K562 (cell line): Measurements from ENCODE around the gene RMND5B. TPM values are rescaled to one million over a fixed set of nuclear protein-coding genes. Genes with fewer than 3 reads are reported as not detected.
"Not testable (repeated sequence)": the region's sequence is repeated elsewhere in the genome, so short reads cannot be mapped to it uniquely, and the experiment has no call there.

Experiments
- ATAC-seq: fragments of 200-7000 bp; cut with Tn5 transposase; 3 replicates; pipeline ENCODE4 v1.9.1; 2020; ENCODE audit warnings: moderate library complexity
- BruUV-seq: library from RNA; stranded (reverse); fragments of 400-500 nt; replicated peaks from 2 replicates; lab custom pipeline; 2021; lab: Mats Ljungman, UMichigan
- CTCF ChIA-PET: fragments of 300-600 bp; formaldehyde crosslinking; extraction: SDS; loops from one replicate; lab custom pipeline; 2021; ENCODE audit warnings: low intra/inter-chr PET ratio; lab: Yijun Ruan, JAX
- POLR2A ChIA-PET: fragments of 300-600, 350-650 bp; sonication (Branson Sonifier 250); formaldehyde crosslinking; extraction: SDS; loops from one replicate; lab custom pipeline; 2021; ENCODE audit warnings: antibody characterized with exemption, inconsistent platforms; lab: Yijun Ruan, JAX
- DNase-seq, 4 experiments: peaks; one replicate each; pipeline versions ENCODE4 v3.0.0 to v3.0.0-alpha.2; 2011 to 2018; ENCODE audit warnings: low spot score in 3 of 4, mixed read lengths in 3 of 4; ENCODE audit errors: extremely low read depth in 1 of 4
- FAIRE-seq: peaks from 2 replicates; lab custom pipeline; 2011; peaks lifted over from hg19 to GRCh38; lab: Jason Lieb, UNC
- H2AFZ ChIP-seq: 2 replicates; pipeline ENCODE4 v1.6.0; 2011; ENCODE audit warnings: low read depth, low read length, control low read depth, inconsistent platforms
- H3K27ac ChIP-seq: fragments of 200-600 bp; 3 replicates; pipeline ENCODE4 v1.8.0; 2011; ENCODE audit warnings: low read depth, mild to moderate bottlenecking, control low read depth, inconsistent platforms, low read length, moderate library complexity, mixed read lengths; ENCODE audit errors: extremely low read depth
- H3K27me3 ChIP-seq, 2 experiments: fragments of 300-600 bp in 1 of 2; 2 replicates in 1 of 2; 3 replicates in 1 of 2; pipeline versions ENCODE4 v1.6.0 to v1.8.0; 2011; ENCODE audit warnings: inconsistent platforms in 2 of 2, low read length in 2 of 2, mild to moderate bottlenecking in 1 of 2, mixed read lengths in 1 of 2, moderate library complexity in 1 of 2; ENCODE audit not compliant: control insufficient read depth in 2 of 2, insufficient read depth in 2 of 2
- H3K36me3 ChIP-seq: fragments of 300-600 bp; 3 replicates; pipeline ENCODE4 v1.8.0; 2011; ENCODE audit warnings: mild to moderate bottlenecking, low read length, inconsistent platforms; ENCODE audit not compliant: control insufficient read depth, insufficient read depth
- H3K4me1 ChIP-seq, 2 experiments: fragments of 200-600 bp in 1 of 2; replicated peaks in 1 of 2; 2 replicates in 1 of 2; 3 replicates in 1 of 2; pipeline versions ENCODE4 v1.5.1 to v1.8.0; 2011; ENCODE audit warnings: inconsistent platforms in 2 of 2, low read length in 2 of 2, mild to moderate bottlenecking in 1 of 2, mixed read lengths in 1 of 2, moderate library complexity in 1 of 2; ENCODE audit not compliant: control insufficient read depth in 2 of 2, insufficient read depth in 2 of 2
- H3K4me2 ChIP-seq: 2 replicates; pipeline ENCODE4 v1.6.1; 2011; ENCODE audit warnings: low read length, control low read depth, inconsistent platforms, mixed read lengths; ENCODE audit not compliant: insufficient read depth
- H3K4me3 ChIP-seq: fragments of 200-600 bp; sonication (generic), shearing (Covaris generic); 2 replicates; pipeline ENCODE4 v1.5.1; 2016; ENCODE audit warnings: control low read depth, inconsistent platforms
- H3K79me2 ChIP-seq: fragments of 200-600 bp; 3 replicates; pipeline ENCODE4 v1.8.0; 2011; ENCODE audit warnings: low read length, inconsistent platforms; ENCODE audit not compliant: control insufficient read depth, insufficient read depth
- H3K9ac ChIP-seq, 2 experiments: 2 replicates each; pipeline versions ENCODE4 v1.6.0 to v1.6.1; 2011; ENCODE audit warnings: low read depth in 2 of 2, low read length in 2 of 2, control low read depth in 1 of 2, inconsistent platforms in 1 of 2, mild to moderate bottlenecking in 1 of 2, mixed read lengths in 1 of 2; ENCODE audit not compliant: insufficient read depth in 1 of 2
- H3K9me1 ChIP-seq: one replicate; pipeline ENCODE4 v1.6.0; 2011; ENCODE audit warnings: inconsistent platforms, mild to moderate bottlenecking, low read length, moderate library complexity; ENCODE audit not compliant: control insufficient read depth, insufficient read depth
- H3K9me3 ChIP-seq: replicated peaks from 2 replicates; pipeline ENCODE4 v1.5.1; 2011; ENCODE audit warnings: low read depth, low read length, inconsistent platforms; ENCODE audit not compliant: control insufficient read depth, insufficient read depth
- H4K20me1 ChIP-seq: replicated peaks from 2 replicates; pipeline ENCODE4 v1.6.1; 2011; ENCODE audit warnings: low read length, inconsistent platforms, mixed read lengths; ENCODE audit not compliant: control insufficient read depth, insufficient read depth
- EGR1 ChIP-seq: fragments of 450-650 bp; conservative IDR thresholded peaks from 2 replicates; pipeline ENCODE4 v1.6.1; 2017; ENCODE audit warnings: mild to moderate bottlenecking
- NCOR1 ChIP-seq: fragments of 450-650 bp; IDR thresholded peaks from 2 replicates; pipeline ENCODE4 v1.6.1; 2016; ENCODE audit warnings: mild to moderate bottlenecking, moderate library complexity
- RBBP5 ChIP-seq: fragments of 200-600 bp; sonication (generic); IDR thresholded peaks from 2 replicates; pipeline ENCODE4 v1.6.1; 2012; ENCODE audit warnings: borderline replicate concordance, mild to moderate bottlenecking, low read length, control low read depth, inconsistent platforms; ENCODE audit not compliant: insufficient read depth, poor library complexity, severe bottlenecking
- UBTF ChIP-seq, 2 experiments: IDR thresholded peaks; 2 replicates each; pipeline ENCODE4 v1.6.1; 2012; ENCODE audit warnings: improper control_type of control experiment in 2 of 2, low read depth in 2 of 2, low read length in 2 of 2, borderline replicate concordance in 1 of 2
- ZNF121 ChIP-seq: sonication (generic); formaldehyde crosslinking; conservative IDR thresholded peaks from 2 replicates; pipeline ENCODE4 v1.8.0; 2022; ENCODE audit warnings: missing genetic modification reagents
- ZNF253 ChIP-seq: fragments of 250-450 bp; sonication (Bioruptor Pico); conservative IDR thresholded peaks from 2 replicates; pipeline ENCODE4 v1.6.1; 2021; ENCODE audit warnings: mild to moderate bottlenecking
- ZNF449 ChIP-seq: fragments of 250-450 bp; sonication (Bioruptor Pico); IDR thresholded peaks from 2 replicates; pipeline ENCODE4 v1.8.0; 2022; ENCODE audit warnings: moderate library complexity, mild to moderate bottlenecking, inconsistent platforms
- WGBS: fragments of 100-300 bp; shearing (Covaris generic); methylation state at CpG from one replicate; pipeline ENCODE4 v1.1.6; 2016; ENCODE audit warnings: low coverage, mixed read lengths; ENCODE audit not compliant: insufficient coverage; ENCODE audit errors: missing lambda C conversion rate; 5-methylcytosine and 5-hydroxymethylcytosine counted together
- in situ Hi-C: fragments of 300-500 bp; cut with MboI; formaldehyde crosslinking; loops from 4 replicates; pipeline ENCODE4 v1.15.0; 2018; ENCODE audit warnings: inconsistent platforms, mixed read lengths
- intact Hi-C: fragments of 100-400 bp; cut with micrococcal nuclease; formaldehyde crosslinking; loops from 2 replicates; pipeline ENCODE4 v1.14.2; 2022
- polyA plus RNA-seq, 8 experiments: library from polyadenylated mRNA; depleted of rRNA in 4 of 8; stranded (reverse) in 5 of 8; unstranded in 3 of 8; fragments of >200 nt; fragmentation: Nextera tagmentation in 2 of 8; fragmentation: Illumina TruSeq in 1 of 8; extraction: Ambion mirVana in 2 of 8; extraction: Trizol in 1 of 8; gene quantifications; 2 replicates each; pipeline versions ENCODE4 v1.2.1 to v1.2.3, GENCODE V29; 2011 to 2014; ENCODE audit warnings: inconsistent platforms in 1 of 8, missing spikeins in 1 of 8
- total RNA-seq, 7 experiments: library from RNA; depleted of rRNA in 6 of 7; stranded (reverse); fragments of >200 nt in 6 of 7; fragmentation: Illumina TruSeq in 2 of 7; extraction: Trizol in 2 of 7; gene quantifications; 2 replicates each; pipeline versions ENCODE4 v1.2.1 to v1.2.3, GENCODE V29; 2011 to 2021; ENCODE audit warnings: low replicate concordance in 1 of 7

The RMND5B gene
- total and polyA plus RNA-seq, 9 of the 15 experiments (the other 6 are each of a cell fraction or from before 2014, with no cell fraction given) = 2.6 to 57.0 (median 28.3) TPM

GRCh38 chr5:178086266-178086665 is 44.5 kb upstream of the RMND5B start:
- Histone ChIP-seq H3K4me2 (no peak overlapping the region), H3K4me3 (no peak overlapping the region), H3K27ac (no peak overlapping the region), H3K9me3 (no peaks in the 10 kb centered on the region), H3K27me3 (peaks cover 2 to 31% of the 10 kb centered on the region in 2 experiments; a peak in 2 of 5 replicates), H2AFZ (no peak overlapping the region), H3K4me1 (peaks cover 8 to 11% of the 10 kb centered on the region in 2 experiments; a peak in 4 of 5 replicates), H3K9me1 (no peaks in the 10 kb centered on the region), H3K36me3 (no peaks in the 10 kb centered on the region), H3K79me2 (no peaks in the 10 kb centered on the region), H3K9ac (no peak overlapping the region; a peak in 1 of 4 replicates), H4K20me1 (no peaks in the 10 kb centered on the region)
- ATAC-seq (no peak), DNase-seq (peak in 1 of 4 experiments; percentile 15), FAIRE-seq (no peak)
- POLR2A ChIA-PET = no interaction called here
- intact Hi-C loops = no loop called here
- CTCF ChIA-PET = no interaction called here
- BruUV-seq = no TSS peak
- in situ Hi-C loops = no loop called here
- 0 out of 4 replicates have a peak, but pooled peaks of 1 of the 2 experiments have one; percentile 29 for TF ChIP-seq UBTF (IDR thresholded peaks at IDR 0.05; ENCODE audit: borderline replicate concordance in 1 of 2, low read depth in 2 of 2, low read length in 2 of 2)
- no peak for TF ChIP-seq NCOR1
- peak; percentile 72 for TF ChIP-seq EGR1
- TF ChIP-seq RBBP5 = no peak
- TF ChIP-seq ZNF449 (CRISPR knock-in tag) = no peak
- no peak for TF ChIP-seq ZNF121
- TF ChIP-seq ZNF253 = no peak
- 15% methylated on average over 25 of the region's 25 CpGs for WGBS

- H3K4me3 ChIP-seq, BruUV-seq, in situ Hi-C loops, H3K79me2 ChIP-seq, intact Hi-C loops, H3K9me1 ChIP-seq, H3K9ac ChIP-seq, CTCF ChIA-PET, H3K27ac ChIP-seq, FAIRE-seq, ATAC-seq, DNase-seq, H3K36me3 ChIP-seq, H2AFZ ChIP-seq, H3K9me3 ChIP-seq, H3K4me2 ChIP-seq, H3K4me1 ChIP-seq, POLR2A ChIA-PET, H4K20me1 ChIP-seq: not testable (repeated sequence)
- 10% methylated on average over 5 of the region's 5 CpGs for WGBS
- H3K27me3 ChIP-seq = peaks cover 2 to 31% of the 10 kb centered on the region in 2 experiments; a peak in 2 of 5 replicates
These were observed 43.6 kb upstream of the RMND5B start for GRCh38 chr5:178087199-178087598.
